Measurements from ENCODE around the gene DNASE1L3. TPM values are rescaled to one million over a fixed set of nuclear protein-coding genes. Genes with fewer than 3 reads are reported as not detected.

DNASE1L3 gene
- total and polyA plus RNA-seq, 2 of the 13 experiments (the other 11 are each of a cell fraction or from before 2014, with no cell fraction given) = 0.86 to 1.7 TPM

DNA sequence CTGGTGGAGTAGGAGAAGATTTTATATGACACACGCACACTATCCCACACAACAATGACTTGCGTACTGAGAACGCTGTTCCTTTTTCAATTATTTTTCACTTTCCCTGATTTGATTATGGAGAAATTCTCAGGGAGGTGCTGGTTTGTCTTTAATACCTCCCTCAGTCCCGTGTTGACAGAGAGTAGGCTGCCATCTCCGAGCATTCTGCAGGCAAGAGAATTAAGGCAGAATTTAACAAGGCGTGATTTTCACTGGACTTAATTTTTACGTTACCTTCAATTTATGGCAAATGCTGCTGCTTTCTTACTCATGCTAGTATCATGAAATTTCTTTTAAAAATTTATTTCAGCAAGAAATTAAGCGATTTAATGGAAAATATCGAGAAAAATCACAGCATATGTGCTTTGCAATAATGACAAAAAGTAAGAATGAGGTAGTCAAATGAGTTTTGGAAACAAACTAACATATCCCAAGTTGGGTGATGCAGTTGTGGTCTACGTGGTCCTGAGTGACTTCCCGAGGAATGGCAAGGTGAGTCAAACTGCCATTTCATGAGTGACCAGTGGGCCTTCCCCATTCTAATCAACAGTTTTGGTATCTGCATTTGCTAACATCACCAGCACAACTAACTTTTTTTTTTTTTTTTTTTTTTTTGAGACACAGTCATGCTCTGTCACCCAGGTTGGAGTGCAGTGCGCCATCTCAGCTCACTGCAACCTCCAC is 16.9 kb downstream of the DNASE1L3 start (continued):
- TF ChIP-seq THAP9 (CRISPR knock-in tag; IDR thresholded peaks at IDR 0.05; ENCODE audit: borderline replicate concordance) = no peak
- TF ChIP-seq BATF2 (CRISPR knock-in tag; IDR thresholded peaks at IDR 0.05) = no peak
- TF ChIP-seq ZNF615 (CRISPR knock-in tag; IDR thresholded peaks at IDR 0.05; ENCODE audit: borderline replicate concordance) = no peak
- TF ChIP-seq TIGD3 (CRISPR knock-in tag; IDR thresholded peaks at IDR 0.05; ENCODE audit: borderline replicate concordance) = no peak
- no peak for TF ChIP-seq LCORL (IDR thresholded peaks at IDR 0.05)
- TF ChIP-seq LCORL (CRISPR knock-in tag; IDR thresholded peaks at IDR 0.05) = no peak
- no peak for TF ChIP-seq ZNF282 (IDR thresholded peaks at IDR 0.05; ENCODE audit: partially characterized antibody)
- TF ChIP-seq RFX3 (CRISPR knock-in tag; IDR thresholded peaks at IDR 0.05) = no peak
- no peak for TF ChIP-seq MAFK (conservative IDR thresholded peaks at IDR 0.05 in 1 of 2, IDR thresholded peaks at IDR 0.05 in 1 of 2; ENCODE audit: low read length in 2 of 2)
- TF ChIP-seq, protein P1, sequence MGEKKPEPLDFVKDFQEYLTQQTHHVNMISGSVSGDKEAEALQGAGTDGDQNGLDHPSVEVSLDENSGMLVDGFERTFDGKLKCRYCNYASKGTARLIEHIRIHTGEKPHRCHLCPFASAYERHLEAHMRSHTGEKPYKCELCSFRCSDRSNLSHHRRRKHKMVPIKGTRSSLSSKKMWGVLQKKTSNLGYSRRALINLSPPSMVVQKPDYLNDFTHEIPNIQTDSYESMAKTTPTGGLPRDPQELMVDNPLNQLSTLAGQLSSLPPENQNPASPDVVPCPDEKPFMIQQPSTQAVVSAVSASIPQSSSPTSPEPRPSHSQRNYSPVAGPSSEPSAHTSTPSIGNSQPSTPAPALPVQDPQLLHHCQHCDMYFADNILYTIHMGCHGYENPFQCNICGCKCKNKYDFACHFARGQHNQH (CRISPR knock-in tag; IDR thresholded peaks at IDR 0.05) = no peak; the same call in 1 of the 2 replicates
- TF ChIP-seq HOXA5 (CRISPR knock-in tag; IDR thresholded peaks at IDR 0.05) = peak; percentile 19; the same call in 1 of the 2 replicates
- TF ChIP-seq, protein P2, sequence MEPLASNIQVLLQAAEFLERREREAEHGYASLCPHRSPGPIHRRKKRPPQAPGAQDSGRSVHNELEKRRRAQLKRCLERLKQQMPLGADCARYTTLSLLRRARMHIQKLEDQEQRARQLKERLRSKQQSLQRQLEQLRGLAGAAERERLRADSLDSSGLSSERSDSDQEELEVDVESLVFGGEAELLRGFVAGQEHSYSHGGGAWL (CRISPR knock-in tag; IDR thresholded peaks at IDR 0.05) = no peak
- no peak for TF ChIP-seq REPIN1 (CRISPR knock-in tag; IDR thresholded peaks at IDR 0.05; ENCODE audit: borderline replicate concordance, low read depth)
- no peak for TF ChIP-seq ZNF616 (CRISPR knock-in tag; IDR thresholded peaks at IDR 0.05; ENCODE audit: low read depth)
- TF ChIP-seq ZBTB42 (CRISPR knock-in tag; IDR thresholded peaks at IDR 0.05) = no peak
- TF ChIP-seq, protein P3, sequence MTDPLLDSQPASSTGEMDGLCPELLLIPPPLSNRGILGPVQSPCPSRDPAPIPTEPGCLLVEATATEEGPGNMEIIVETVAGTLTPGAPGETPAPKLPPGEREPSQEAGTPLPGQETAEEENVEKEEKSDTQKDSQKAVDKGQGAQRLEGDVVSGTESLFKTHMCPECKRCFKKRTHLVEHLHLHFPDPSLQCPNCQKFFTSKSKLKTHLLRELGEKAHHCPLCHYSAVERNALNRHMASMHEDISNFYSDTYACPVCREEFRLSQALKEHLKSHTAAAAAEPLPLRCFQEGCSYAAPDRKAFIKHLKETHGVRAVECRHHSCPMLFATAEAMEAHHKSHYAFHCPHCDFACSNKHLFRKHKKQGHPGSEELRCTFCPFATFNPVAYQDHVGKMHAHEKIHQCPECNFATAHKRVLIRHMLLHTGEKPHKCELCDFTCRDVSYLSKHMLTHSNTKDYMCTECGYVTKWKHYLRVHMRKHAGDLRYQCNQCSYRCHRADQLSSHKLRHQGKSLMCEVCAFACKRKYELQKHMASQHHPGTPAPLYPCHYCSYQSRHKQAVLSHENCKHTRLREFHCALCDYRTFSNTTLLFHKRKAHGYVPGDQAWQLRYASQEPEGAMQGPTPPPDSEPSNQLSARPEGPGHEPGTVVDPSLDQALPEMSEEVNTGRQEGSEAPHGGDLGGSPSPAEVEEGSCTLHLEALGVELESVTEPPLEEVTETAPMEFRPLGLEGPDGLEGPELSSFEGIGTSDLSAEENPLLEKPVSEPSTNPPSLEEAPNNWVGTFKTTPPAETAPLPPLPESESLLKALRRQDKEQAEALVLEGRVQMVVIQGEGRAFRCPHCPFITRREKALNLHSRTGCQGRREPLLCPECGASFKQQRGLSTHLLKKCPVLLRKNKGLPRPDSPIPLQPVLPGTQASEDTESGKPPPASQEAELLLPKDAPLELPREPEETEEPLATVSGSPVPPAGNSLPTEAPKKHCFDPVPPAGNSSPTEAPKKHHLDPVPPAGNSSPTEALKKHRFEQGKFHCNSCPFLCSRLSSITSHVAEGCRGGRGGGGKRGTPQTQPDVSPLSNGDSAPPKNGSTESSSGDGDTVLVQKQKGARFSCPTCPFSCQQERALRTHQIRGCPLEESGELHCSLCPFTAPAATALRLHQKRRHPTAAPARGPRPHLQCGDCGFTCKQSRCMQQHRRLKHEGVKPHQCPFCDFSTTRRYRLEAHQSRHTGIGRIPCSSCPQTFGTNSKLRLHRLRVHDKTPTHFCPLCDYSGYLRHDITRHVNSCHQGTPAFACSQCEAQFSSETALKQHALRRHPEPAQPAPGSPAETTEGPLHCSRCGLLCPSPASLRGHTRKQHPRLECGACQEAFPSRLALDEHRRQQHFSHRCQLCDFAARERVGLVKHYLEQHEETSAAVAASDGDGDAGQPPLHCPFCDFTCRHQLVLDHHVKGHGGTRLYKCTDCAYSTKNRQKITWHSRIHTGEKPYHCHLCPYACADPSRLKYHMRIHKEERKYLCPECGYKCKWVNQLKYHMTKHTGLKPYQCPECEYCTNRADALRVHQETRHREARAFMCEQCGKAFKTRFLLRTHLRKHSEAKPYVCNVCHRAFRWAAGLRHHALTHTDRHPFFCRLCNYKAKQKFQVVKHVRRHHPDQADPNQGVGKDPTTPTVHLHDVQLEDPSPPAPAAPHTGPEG (CRISPR knock-in tag; IDR thresholded peaks at IDR 0.05) = no peak
- no peak for TF ChIP-seq HNF4A (CRISPR knock-in tag; IDR thresholded peaks at IDR 0.05)
